Liver (tissue), 3 donors: ENCODE results near the gene MSRB2.

ENCODE experiments used
- EGR1 ChIP-seq, 2 donors: IDR thresholded peaks; 2 replicates each; pipeline ENCODE4 v1.6.1; 2016 to 2018; ENCODE audit warnings: antibody characterized with exemption in 2 of 2, low read depth in 2 of 2
- FOXA1 ChIP-seq: IDR thresholded peaks from 2 replicates; pipeline ENCODE4 v1.6.1; 2016; ENCODE audit warnings: antibody characterized with exemption
- HNF4A ChIP-seq, 2 donors: conservative IDR thresholded peaks; 2 replicates each; pipeline ENCODE4 v1.6.1; 2016; ENCODE audit warnings: antibody characterized with exemption in 2 of 2, mild to moderate bottlenecking in 2 of 2
- JUND ChIP-seq, 2 donors: IDR thresholded peaks; 2 replicates each; pipeline ENCODE4 v1.6.1; 2016; ENCODE audit warnings: antibody characterized with exemption in 2 of 2
- RXRA ChIP-seq, 2 donors: IDR thresholded peaks; 2 replicates each; pipeline ENCODE4 v1.6.1; 2017 to 2018; ENCODE audit warnings: antibody characterized with exemption in 2 of 2, mild to moderate bottlenecking in 1 of 2
- SP1 ChIP-seq: IDR thresholded peaks from 2 replicates; pipeline ENCODE4 v1.6.1; 2018; ENCODE audit warnings: antibody characterized with exemption, mild to moderate bottlenecking
- TAF1 ChIP-seq: conservative IDR thresholded peaks from 2 replicates; pipeline ENCODE4 v1.6.1; 2016; ENCODE audit warnings: antibody characterized with exemption, mild to moderate bottlenecking
- YY1 ChIP-seq: IDR thresholded peaks from 2 replicates; pipeline ENCODE4 v1.6.1; 2016; ENCODE audit warnings: antibody characterized with exemption, mild to moderate bottlenecking
- TF ChIP-seq, protein P1 (sequence below): fragments of 150-350 bp; IDR thresholded peaks from 2 replicates; pipeline ENCODE4 v1.5.1; 2017; ENCODE audit warnings: improper control_type of control experiment, low read depth, low read length; ENCODE audit not compliant: missing input control
- TF ChIP-seq, protein P2 (sequence below): IDR thresholded peaks from 2 replicates; pipeline ENCODE4 v1.6.1; 2016; ENCODE audit warnings: antibody characterized with exemption
- TF ChIP-seq, protein P3 (sequence below): IDR thresholded peaks from 2 replicates; pipeline ENCODE4 v1.6.1; 2016; ENCODE audit warnings: antibody characterized with exemption
- TF ChIP-seq, protein P4 (sequence below): IDR thresholded peaks from 2 replicates; pipeline ENCODE4 v1.6.1; 2016; ENCODE audit warnings: antibody characterized with exemption
- TF ChIP-seq, protein P5 (sequence below): IDR thresholded peaks from 2 replicates; pipeline ENCODE4 v1.6.1; 2016; ENCODE audit warnings: antibody characterized with exemption, mild to moderate bottlenecking
- donor health status: healthy.
- donor health status: healthy.

DNA sequence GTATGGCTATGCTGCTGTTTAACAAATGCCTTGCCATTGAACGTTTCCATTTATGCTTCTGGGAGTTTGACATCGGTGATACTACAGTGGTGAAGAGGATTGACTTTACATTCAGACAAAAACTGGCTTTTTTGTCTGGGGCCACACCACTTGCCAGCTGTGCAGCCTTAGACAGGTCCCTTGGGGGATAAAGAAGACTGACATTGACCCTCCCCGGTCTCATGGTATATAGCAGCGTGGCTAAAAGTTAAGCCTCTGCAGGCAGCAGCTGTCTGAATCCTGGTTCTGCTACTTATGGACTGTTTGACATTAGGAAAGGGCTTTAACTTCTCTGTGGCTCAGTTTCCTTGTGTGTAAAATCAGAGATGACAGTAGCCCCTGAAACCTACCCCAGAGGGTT lies 54.7 kb downstream of the MSRB2 start:
- TF ChIP-seq, protein P1, sequence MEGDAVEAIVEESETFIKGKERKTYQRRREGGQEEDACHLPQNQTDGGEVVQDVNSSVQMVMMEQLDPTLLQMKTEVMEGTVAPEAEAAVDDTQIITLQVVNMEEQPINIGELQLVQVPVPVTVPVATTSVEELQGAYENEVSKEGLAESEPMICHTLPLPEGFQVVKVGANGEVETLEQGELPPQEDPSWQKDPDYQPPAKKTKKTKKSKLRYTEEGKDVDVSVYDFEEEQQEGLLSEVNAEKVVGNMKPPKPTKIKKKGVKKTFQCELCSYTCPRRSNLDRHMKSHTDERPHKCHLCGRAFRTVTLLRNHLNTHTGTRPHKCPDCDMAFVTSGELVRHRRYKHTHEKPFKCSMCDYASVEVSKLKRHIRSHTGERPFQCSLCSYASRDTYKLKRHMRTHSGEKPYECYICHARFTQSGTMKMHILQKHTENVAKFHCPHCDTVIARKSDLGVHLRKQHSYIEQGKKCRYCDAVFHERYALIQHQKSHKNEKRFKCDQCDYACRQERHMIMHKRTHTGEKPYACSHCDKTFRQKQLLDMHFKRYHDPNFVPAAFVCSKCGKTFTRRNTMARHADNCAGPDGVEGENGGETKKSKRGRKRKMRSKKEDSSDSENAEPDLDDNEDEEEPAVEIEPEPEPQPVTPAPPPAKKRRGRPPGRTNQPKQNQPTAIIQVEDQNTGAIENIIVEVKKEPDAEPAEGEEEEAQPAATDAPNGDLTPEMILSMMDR, result no peak
- no peak for TF ChIP-seq TAF1
- no peak for TF ChIP-seq HNF4A (conservative IDR thresholded peaks at IDR 0.05)
- TF ChIP-seq, protein P2, sequence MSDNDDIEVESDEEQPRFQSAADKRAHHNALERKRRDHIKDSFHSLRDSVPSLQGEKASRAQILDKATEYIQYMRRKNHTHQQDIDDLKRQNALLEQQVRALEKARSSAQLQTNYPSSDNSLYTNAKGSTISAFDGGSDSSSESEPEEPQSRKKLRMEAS, result no peak
- TF ChIP-seq EGR1 (IDR thresholded peaks at IDR 0.05; ENCODE audit: low read depth in 2 of 2), result no peak
- TF ChIP-seq, protein P3, sequence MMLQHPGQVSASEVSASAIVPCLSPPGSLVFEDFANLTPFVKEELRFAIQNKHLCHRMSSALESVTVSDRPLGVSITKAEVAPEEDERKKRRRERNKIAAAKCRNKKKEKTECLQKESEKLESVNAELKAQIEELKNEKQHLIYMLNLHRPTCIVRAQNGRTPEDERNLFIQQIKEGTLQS, result no peak
- no peak for TF ChIP-seq SP1
- TF ChIP-seq, protein P4, sequence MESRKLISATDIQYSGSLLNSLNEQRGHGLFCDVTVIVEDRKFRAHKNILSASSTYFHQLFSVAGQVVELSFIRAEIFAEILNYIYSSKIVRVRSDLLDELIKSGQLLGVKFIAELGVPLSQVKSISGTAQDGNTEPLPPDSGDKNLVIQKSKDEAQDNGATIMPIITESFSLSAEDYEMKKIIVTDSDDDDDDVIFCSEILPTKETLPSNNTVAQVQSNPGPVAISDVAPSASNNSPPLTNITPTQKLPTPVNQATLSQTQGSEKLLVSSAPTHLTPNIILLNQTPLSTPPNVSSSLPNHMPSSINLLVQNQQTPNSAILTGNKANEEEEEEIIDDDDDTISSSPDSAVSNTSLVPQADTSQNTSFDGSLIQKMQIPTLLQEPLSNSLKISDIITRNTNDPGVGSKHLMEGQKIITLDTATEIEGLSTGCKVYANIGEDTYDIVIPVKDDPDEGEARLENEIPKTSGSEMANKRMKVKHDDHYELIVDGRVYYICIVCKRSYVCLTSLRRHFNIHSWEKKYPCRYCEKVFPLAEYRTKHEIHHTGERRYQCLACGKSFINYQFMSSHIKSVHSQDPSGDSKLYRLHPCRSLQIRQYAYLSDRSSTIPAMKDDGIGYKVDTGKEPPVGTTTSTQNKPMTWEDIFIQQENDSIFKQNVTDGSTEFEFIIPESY, result no peak
- TF ChIP-seq YY1, result no peak
- TF ChIP-seq, protein P5, sequence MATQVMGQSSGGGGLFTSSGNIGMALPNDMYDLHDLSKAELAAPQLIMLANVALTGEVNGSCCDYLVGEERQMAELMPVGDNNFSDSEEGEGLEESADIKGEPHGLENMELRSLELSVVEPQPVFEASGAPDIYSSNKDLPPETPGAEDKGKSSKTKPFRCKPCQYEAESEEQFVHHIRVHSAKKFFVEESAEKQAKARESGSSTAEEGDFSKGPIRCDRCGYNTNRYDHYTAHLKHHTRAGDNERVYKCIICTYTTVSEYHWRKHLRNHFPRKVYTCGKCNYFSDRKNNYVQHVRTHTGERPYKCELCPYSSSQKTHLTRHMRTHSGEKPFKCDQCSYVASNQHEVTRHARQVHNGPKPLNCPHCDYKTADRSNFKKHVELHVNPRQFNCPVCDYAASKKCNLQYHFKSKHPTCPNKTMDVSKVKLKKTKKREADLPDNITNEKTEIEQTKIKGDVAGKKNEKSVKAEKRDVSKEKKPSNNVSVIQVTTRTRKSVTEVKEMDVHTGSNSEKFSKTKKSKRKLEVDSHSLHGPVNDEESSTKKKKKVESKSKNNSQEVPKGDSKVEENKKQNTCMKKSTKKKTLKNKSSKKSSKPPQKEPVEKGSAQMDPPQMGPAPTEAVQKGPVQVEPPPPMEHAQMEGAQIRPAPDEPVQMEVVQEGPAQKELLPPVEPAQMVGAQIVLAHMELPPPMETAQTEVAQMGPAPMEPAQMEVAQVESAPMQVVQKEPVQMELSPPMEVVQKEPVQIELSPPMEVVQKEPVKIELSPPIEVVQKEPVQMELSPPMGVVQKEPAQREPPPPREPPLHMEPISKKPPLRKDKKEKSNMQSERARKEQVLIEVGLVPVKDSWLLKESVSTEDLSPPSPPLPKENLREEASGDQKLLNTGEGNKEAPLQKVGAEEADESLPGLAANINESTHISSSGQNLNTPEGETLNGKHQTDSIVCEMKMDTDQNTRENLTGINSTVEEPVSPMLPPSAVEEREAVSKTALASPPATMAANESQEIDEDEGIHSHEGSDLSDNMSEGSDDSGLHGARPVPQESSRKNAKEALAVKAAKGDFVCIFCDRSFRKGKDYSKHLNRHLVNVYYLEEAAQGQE, result no peak
- no peak for TF ChIP-seq FOXA1
- TF ChIP-seq RXRA (IDR thresholded peaks at IDR 0.05), result no peak
- no peak for TF ChIP-seq JUND (IDR thresholded peaks at IDR 0.05)
